Pulmonary artery endothelial cell (primary cell): ENCODE measurements around the gene LRRC14B. TPM values are rescaled to one million over a fixed set of nuclear protein-coding genes. Genes with fewer than 3 reads are reported as not detected.
A peak's percentile ranks its signal among the peaks of the same experiment; 100 is the strongest.

Experiments used
- DNase-seq: peaks from one replicate; pipeline ENCODE4 v3.0.0-alpha.2; 2011; ENCODE audit warnings: low read depth, low spot score
- total RNA-seq: library from RNA; depleted of rRNA; stranded (reverse); fragments of >200 nt; gene quantifications from 2 replicates; pipeline ENCODE4 v1.2.3, GENCODE V29; 2014

Gene LRRC14B
- total RNA-seq, 1 donor from 2014 or later, result not detected

- DNase-seq, result no peak
Measured at GRCh38 chr5:174291-174600, 17.0 kb upstream of the LRRC14B start.

DNA sequence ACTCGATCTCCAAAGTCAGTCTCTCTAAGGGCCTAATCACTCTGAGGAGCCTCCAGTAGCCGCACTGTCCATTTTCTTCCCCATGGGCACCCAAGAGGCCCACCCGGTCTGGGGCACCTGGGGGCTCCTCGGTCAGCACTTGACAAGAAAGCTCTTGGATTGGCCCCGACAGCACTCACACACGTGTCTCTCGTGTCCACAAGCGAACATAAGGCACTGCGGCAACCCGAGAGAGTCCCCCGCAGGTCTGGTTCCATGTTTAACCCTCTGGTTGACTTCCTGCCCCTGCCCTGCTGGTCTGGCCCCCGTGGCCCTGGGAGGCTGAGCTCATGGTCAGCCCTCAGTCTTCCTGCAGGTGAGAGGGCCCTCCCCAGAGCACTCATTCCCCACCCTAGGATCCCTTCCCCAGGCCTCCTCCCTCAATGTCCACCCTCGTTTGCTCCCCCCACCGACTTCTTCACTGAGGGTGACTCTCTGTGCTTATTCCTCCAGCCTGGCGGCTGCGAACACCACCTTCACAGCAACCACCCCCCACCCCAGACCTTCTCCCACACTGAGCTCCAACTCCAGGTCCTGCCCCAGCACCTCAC, 16.3 kb upstream of the LRRC14B start:
- no peak for DNase-seq

DNA sequence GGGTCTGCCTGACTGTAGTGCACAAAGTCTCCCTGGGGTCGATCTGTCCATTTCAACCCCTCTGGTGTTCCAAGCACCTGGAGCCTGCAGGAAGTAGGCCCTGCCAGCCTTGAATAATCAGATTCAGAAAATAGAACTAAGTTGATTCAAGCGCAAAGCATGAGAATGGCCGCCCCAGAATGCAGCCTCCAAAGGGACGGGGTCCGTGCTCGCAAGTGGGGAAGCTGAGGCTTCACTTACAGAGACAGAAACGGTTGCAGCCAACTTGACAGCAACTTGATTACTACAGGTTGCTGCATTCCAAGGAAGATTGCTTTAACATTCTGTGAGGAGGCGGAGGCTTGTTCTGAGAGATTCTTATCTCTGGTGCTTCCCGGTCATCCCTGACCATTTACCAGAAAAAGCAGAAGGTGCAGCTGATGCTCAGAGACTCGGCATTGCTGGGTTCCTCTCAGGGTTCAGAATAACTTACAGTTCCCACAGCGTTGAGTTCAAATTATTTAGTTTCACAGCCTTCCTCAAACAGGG, 14.9 kb upstream of the LRRC14B start:
- DNase-seq, result no peak

DNA sequence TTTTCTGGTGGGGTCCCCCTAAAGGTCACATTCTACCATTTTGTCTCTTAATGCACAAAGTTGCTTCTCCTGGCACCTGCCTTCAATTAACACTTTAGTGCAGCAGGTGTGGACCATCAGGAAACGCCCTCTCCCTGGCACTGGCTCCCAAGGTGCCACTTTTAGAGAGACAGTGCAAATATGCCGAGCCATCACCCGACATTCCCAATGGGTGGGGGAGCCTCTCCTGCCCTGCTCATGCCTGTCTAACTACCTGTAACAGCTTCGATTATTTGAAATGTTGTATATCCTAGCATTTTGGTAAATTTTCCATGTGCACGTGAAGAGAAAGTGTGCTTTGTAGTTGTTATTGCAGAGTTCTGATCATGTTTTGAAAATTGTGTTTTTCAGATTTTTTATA, 13.2 kb upstream of the LRRC14B start:
- DNase-seq, result no peak

DNA sequence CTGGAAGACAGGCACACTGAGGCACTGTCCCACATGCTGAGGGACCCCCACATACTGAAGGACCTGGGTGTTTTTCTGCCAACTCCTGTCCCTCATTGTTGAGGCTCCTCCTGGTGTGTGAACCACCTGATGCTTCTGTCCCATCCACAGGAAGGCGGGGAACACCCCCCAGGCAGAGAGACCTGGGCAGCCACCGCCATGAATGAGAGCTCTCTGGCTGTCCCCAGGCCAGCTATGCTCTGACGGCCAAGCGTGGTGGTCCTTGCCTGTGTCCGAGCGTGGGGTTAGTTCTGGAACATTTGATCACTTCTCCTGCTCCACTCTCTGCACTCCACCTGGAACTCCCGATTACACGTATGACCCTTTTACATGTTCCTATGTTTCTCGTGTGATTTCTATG, 11.9 kb upstream of the LRRC14B start:
- no peak for DNase-seq

GRCh38 chr5:180286-180918, 10.9 kb upstream of the LRRC14B start:
- DNase-seq, result no peak

- no peak for DNase-seq
Measured at GRCh38 chr5:181160-181559, 10.1 kb upstream of the LRRC14B start.

DNA sequence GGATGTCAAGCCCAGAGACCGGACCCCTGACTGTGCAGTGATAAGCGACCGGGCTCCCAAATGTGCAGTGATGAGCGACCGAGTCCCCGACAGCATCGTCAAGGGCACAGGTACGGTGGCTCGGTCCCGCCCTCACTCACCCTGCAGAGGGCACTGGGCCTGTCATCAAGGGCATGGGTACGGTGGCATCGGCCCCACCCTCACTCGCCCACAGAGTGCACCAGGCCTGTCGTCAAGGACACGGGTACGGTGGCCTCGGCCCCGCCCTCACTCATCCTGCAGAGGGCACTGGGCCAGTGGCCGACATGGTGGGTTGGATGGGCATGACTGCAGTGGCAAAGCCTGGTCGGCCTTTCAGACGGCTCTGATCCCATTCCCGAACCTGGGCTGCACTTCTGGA, 9.7 kb upstream of the LRRC14B start:
- DNase-seq, result no peak

DNA sequence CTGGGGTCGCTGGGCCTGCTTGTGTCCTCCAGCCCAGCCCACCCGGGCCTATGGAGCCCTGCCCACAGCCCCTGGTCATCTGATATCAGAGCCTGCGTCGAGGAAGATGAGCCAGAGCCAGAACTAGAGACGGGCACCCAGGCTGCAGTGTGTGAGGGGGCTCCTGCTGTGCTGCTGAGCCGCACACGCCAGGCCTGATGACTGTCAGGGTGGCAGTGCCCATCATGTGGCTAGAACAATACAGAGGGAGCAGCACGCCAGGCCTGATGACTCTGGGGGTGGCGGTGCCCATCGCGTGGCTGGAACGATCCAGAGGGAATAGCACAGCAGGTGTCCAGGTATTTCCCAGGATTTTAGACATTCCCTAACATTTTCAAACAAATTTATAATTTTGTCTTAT, 9.2 kb upstream of the LRRC14B start:
- DNase-seq, result no peak

GRCh38 chr5:184471-184870, 6.8 kb upstream of the LRRC14B start:
- no peak for DNase-seq

DNA sequence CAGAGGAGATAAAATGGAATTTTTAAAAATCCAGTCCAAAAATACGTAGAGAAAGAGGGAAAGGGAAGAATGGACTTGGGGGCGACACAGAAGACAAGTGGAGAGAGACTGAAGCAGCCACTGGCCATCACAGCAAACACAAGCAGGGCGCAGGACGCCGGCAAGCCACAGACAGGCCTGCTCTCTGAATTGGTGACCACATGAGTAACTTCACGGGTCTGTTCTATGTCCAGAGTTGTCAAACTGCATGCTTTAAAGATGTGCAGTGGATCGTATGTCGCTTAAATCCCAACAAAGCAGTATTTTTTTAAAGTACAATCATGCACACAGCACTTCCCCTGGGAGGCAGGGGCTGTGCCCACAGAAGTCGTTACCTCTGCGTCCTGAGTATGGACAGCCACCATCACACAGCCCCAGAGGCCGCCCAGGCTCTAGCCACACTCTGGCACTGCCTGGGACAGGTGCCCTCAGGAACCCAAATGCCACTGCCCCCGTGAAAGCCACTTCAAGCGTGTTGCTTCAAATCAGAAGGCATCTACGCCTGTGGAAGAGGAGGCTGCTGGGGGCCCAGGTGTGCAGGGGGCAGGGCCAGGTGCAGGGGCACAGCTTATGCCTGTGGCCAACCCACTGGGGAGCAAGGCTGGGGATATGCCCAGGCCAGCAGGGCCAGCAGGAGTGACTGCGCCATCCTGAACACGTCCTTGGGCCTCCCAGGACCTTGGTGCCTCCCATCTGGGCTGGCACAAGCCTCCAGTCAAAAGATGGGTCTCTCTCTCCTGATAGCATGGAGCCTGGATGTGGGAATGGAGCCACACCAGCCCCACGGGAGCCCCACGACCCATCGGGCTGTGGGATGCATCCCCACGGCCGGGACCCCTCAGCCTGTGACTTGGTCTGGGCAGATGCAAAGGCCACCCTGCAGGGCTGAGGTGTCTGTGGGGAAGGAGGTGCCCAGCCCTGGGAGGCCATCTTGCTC, 5.9 kb upstream of the LRRC14B start:
- DNase-seq, result no peak

- DNase-seq, result peak; percentile 20
Measured at GRCh38 chr5:186091-187041, 4.9 kb upstream of the LRRC14B start.

DNA sequence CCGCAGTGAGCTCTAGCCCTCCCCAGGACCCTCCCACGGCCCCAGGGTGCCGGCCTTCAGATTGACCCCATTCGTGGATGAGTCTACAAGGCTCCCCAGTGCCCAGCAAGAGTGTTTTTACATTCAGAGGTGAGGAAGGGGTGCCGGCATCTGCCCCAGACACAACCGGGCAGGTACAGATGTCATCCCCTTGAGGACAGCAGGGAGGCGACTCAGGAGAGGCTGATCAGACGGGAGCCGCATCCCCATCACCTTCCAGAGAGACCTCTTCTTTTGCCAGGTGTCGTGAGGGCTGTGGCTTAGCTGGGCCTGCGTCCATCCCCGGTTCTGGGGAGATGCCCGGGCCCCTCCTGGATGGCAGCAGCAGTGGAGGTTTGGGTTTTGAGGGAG, 4.3 kb upstream of the LRRC14B start:
- no peak for DNase-seq

DNA sequence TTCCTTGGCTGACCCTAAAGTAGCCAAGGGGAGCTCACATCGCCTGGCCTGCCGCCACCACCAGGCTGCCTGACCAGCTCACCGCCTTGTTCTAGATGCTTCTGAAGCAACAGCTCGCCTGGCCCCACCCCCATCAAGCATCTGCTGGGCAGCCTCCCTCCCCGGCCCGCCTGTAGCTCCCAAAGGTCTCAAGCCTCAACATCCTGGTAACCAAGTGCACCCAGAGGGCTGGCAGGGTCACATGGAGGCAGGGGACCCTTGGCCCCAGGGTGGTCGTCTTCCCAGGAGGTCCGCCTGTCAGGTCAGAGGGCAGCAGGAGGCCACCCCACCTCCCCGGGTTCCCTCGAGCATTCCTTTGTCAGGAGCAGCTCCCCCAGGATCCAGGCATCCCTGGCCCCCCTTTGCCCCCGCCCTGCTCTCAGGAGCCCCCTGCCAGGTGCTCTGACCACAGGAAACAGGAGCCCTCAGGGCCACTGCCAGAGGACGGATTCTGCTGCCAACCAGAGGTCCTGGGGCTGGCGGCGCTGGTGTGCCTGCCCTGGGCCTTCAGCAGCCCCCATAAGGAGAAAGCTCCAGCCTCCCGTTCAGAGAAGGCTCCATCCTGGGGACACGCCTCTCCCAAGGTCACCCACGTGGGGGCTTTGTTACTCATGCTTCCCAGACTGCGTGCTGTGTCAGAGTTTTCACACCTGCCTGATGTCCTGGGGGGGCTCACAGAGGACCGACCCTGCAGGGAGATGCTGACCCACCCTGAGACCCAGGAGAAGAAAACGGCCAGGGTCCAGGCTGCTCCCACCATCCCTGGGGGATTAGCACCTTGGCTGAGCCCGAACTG, 3.5 kb upstream of the LRRC14B start:
- DNase-seq, result no peak

GRCh38 chr5:188488-189481, 2.5 kb upstream of the LRRC14B start:
- DNase-seq, result peak; percentile 27

- no peak for DNase-seq
Measured at GRCh38 chr5:189486-189885, 1.8 kb upstream of the LRRC14B start.

DNA sequence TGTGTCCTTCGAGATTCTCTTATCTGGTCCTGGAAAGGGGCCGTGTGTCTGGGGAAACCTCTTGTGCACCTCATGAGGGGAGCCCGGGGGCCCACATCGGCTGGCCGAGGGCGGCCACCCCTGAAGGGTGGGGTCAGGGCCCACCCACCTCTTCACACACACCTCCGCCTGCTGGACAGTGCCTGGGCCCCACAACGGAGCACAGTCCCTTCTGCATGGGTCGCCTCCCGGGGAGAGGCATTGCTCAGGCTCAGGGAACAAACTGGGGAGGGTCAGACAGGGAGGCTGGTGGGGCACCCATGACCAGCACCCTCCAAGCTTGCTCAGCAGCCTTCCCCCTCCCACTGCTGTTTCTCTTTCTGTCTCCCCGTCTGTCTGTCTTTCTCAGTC, 1.3 kb upstream of the LRRC14B start:
- DNase-seq, result no peak

DNA sequence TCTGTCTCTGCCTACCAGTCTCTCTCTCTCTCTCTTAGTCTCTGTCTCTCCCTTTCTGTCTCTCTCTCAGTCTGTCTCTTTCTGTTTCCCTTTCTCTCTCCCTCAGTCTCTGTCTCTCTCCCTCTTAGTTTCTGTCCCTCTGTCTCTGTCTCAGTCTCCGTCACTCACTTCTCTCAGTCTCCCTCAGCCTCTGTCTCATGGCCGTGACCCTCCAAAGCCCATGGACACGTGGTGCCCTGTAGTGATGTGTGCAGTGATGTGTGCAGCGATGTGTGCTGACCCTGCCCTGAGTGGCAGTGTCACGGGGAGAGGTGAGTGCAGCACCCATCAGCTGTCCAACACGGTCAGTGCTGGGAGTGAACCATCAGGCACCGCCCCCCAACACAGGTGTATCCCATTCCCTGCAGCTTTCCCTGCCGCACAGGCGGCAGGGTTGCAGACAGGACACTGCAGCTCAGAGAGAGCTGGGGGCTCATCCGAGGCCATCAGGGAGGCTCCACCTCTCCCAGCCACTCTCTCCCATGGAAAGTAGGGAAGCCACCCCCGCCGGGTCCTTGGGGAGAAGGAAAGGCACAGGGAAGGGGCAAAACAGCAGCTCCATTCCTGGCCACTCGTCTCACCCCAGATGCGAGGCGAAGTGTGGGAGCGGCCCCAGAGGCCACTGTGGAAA, 794 bp upstream of the LRRC14B start:
- no peak for DNase-seq
